Pancreas (tissue), 10 donors: Measurements from ENCODE around the gene TGFB1. TPM values are rescaled to one million over a fixed set of nuclear protein-coding genes. Genes with fewer than 3 reads are reported as not detected.

Source experiments
- ATAC-seq, 4 donors: fragments of 200-7000 bp; cut with Tn5 transposase; one replicate each; pipeline versions ENCODE4 v1.8.0 to v1.9.1; 2020; ENCODE audit warnings: mild to moderate bottlenecking in 4 of 4, moderate library complexity in 4 of 4
- DNase-seq, 6 donors: peaks; one replicate each; pipeline ENCODE4 v3.0.0-alpha.2; 2020
- FAIRE-seq: peaks from 2 replicates; lab custom pipeline; 2012; peaks lifted over from hg19 to GRCh38; lab: Jason Lieb, UNC
- H3K27ac ChIP-seq, 4 donors: fragments of 200-600 bp; sonication (generic); 1 replicate in 3 of 4; 2 replicates in 1 of 4; pipeline versions ENCODE4 v1.5.0 to v1.8.0; 2020
- H3K27me3 ChIP-seq, 4 donors: fragments of 200-600 bp; one replicate each; pipeline ENCODE4 v1.8.0; 2021
- H3K36me3 ChIP-seq, 3 donors: fragments of 200-600 bp; sonication (generic) in 1 of 3; one replicate each; pipeline versions ENCODE4 v1.5.0 to v1.8.0; 2020 to 2021
- H3K4me1 ChIP-seq, 3 donors: fragments of 200-600 bp; one replicate each; pipeline ENCODE4 v1.8.0; 2021
- H3K4me3 ChIP-seq, 4 donors: fragments of 200-600 bp; sonication (generic) in 2 of 4; one replicate each; pipeline versions ENCODE4 v1.5.0 to v1.8.0; 2020 to 2021
- H3K9me3 ChIP-seq, 4 donors: fragments of 200-600 bp; one replicate each; pipeline ENCODE4 v1.8.0; 2021
- WGBS, 2 donors: extraction: QIAGEN DNeasy Blood & Tissue Kit; methylation state at CpG; one replicate each; pipeline ENCODE4 v1.1.7; 2013; 5-methylcytosine and 5-hydroxymethylcytosine counted together
- intact Hi-C, 3 donors: fragments of 100-400 bp; cut with DNase I; formaldehyde crosslinking; loops; one replicate each; pipeline versions ENCODE4 v1.11.1 to v1.14.2; 2022
- polyA plus RNA-seq, 2 donors: library from polyadenylated mRNA; stranded (reverse); fragments of 200-250 nt; gene quantifications; one replicate each; pipeline ENCODE4 v1.2.3, GENCODE V29; 2013
- total RNA-seq, 6 donors: library from RNA; stranded (reverse); fragmentation: NEBNext Ultra II Directional in 4 of 6; extraction: Animal tissue kit (Norgen Biotek cat#: 25700) in 4 of 6; gene quantifications; one replicate each; pipeline versions ENCODE4 v1.2.1 to v1.2.4, GENCODE V29; 2021 to 2023
- TF ChIP-seq, protein P1 (sequence below), 4 donors: fragments of 200-600 bp; sonication (generic) in 3 of 4; IDR thresholded peaks; one replicate each; pipeline versions ENCODE4 v1.5.0 to v1.8.0; 2021; ENCODE audit warnings: antibody characterized with exemption in 4 of 4
- donor health status: healthy with polysubstance abuse.
- donor health status: DM: no; HTN: no; CAD: no; lungs with moderate emphysema.
- donor health status: DM: no; HTN: no; CAD: no.
- donor health status: control.
- donor health status: control.
- donor health status: Bipolar disorder and iron deficiency.
- donor health status: DM: yes; HTN: yes; CAD: no.
- donor health status: DM: no; HTN: no; CAD: no.
- donor health status: DM: no; HTN: no; CAD: no.
- donor health status: DM: yes; HTN: yes; CAD: no.

The TGFB1 gene
- total and polyA plus RNA-seq, 8 donors, result 3.3 to 32.3 (median 6.1) TPM

- ATAC-seq, result peak in 3 of 4 donors; percentile 6 to 23 (median 11)
Measured at GRCh38 chr19:41362143-41362847, 8.6 kb upstream of the TGFB1 start.

DNA sequence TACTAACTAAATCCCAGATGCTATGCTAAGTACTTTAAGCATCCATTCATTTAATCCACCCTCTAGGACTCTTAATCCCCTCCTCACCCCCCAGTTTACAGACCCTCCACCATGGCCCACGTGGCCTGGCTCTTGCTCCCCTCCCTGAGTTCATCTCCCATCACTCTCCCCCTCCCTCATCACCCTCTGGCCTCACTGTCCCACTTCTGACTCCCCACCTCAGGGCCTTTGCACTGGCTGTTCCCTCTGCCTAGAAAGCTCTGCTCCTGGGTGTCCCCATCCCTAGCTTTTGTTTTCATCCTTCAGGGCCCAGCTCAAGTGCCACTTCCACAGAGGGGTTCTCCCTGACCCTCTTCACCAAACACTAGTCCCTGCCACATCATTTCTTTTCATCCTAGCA lies 6.0 kb upstream of the TGFB1 start:
- DNase-seq (no peak), FAIRE-seq (no peak), ATAC-seq (no peak)
- no peaks in the 10 kb centered on the region for H3K27me3 ChIP-seq
- intact Hi-C loops, result no loop called here
- peaks cover 0 to 8% (median 2%) of the 10 kb centered on the region in 3 donors for H3K4me1 ChIP-seq
- H3K4me3 ChIP-seq, result no peak overlapping the region
- 92 to 100% methylated on average over 1 of the region's 1 CpG for WGBS, 2 donors
- TF ChIP-seq, protein P1, sequence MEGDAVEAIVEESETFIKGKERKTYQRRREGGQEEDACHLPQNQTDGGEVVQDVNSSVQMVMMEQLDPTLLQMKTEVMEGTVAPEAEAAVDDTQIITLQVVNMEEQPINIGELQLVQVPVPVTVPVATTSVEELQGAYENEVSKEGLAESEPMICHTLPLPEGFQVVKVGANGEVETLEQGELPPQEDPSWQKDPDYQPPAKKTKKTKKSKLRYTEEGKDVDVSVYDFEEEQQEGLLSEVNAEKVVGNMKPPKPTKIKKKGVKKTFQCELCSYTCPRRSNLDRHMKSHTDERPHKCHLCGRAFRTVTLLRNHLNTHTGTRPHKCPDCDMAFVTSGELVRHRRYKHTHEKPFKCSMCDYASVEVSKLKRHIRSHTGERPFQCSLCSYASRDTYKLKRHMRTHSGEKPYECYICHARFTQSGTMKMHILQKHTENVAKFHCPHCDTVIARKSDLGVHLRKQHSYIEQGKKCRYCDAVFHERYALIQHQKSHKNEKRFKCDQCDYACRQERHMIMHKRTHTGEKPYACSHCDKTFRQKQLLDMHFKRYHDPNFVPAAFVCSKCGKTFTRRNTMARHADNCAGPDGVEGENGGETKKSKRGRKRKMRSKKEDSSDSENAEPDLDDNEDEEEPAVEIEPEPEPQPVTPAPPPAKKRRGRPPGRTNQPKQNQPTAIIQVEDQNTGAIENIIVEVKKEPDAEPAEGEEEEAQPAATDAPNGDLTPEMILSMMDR (IDR thresholded peaks at IDR 0.05), result no peak
- no peak overlapping the region for H3K27ac ChIP-seq
- H3K36me3 ChIP-seq, result no peaks in the 10 kb centered on the region
- H3K9me3 ChIP-seq, result no peaks in the 10 kb centered on the region

More at GRCh38 chr19:41362143-41362847, 8.6 kb upstream of the TGFB1 start:
- DNase-seq (no peak), FAIRE-seq (no peak)
- Histone ChIP-seq H3K4me3 (no peak overlapping the region), H3K27me3 (no peaks in the 10 kb centered on the region), H3K9me3 (no peaks in the 10 kb centered on the region), H3K36me3 (no peaks in the 10 kb centered on the region), H3K27ac (peak overlapping the region in 2 of 4 donors; percentile 93 to 97), H3K4me1 (peaks cover 4 to 14% (median 8%) of the 10 kb centered on the region in 3 donors)
- TF ChIP-seq, protein P1 (IDR thresholded peaks at IDR 0.05), result no peak
- intact Hi-C loops, result no loop called here
- 72 to 73% methylated on average over 9 to 10 of the region's 10 CpGs for WGBS, 2 donors

GRCh38 chr19:41357746-41358145 lies 4.0 kb upstream of the TGFB1 start:
- FAIRE-seq, result no peak
- 87 to 89% methylated on average over 13 of the region's 13 CpGs for WGBS, 2 donors
- H3K4me3 ChIP-seq, result no peak overlapping the region
- TF ChIP-seq, protein P1 (IDR thresholded peaks at IDR 0.05), result no peak
- H3K27me3 ChIP-seq, result no peaks in the 10 kb centered on the region
- intact Hi-C loops, result no loop called here
- no peaks in the 10 kb centered on the region for H3K9me3 ChIP-seq
- no peak overlapping the region for H3K27ac ChIP-seq
- DNase-seq, result no peak
- peaks cover 0 to 5% (median 2%) of the 10 kb centered on the region in 3 donors for H3K4me1 ChIP-seq
- no peak for ATAC-seq
- H3K36me3 ChIP-seq, result no peaks in the 10 kb centered on the region

GRCh38 chr19:41356984-41357739 lies 3.4 kb upstream of the TGFB1 start:
- FAIRE-seq, result no peak
- Histone ChIP-seq H3K4me3 (no peak overlapping the region), H3K27me3 (no peaks in the 10 kb centered on the region), H3K27ac (no peak overlapping the region), H3K4me1 (peaks cover 0 to 5% (median 0%) of the 10 kb centered on the region in 3 donors), H3K9me3 (no peaks in the 10 kb centered on the region), H3K36me3 (no peaks in the 10 kb centered on the region)
- TF ChIP-seq, protein P1 (IDR thresholded peaks at IDR 0.05), result no peak
- intact Hi-C loops, result no loop called here
- no peak for DNase-seq
- 80 to 81% methylated on average over 11 of the region's 11 CpGs for WGBS, 2 donors
- ATAC-seq, result no peak
